NCI-H526 treated with DMSO at 0.1 percent for 48 hours (cell line): ENCODE results near the gene RNF213.

Experiments used
- DNase-seq: peaks from one replicate; lab custom pipeline; 2025; lab: John Stamatoyannopoulos, UW

RNF213 gene

DNA sequence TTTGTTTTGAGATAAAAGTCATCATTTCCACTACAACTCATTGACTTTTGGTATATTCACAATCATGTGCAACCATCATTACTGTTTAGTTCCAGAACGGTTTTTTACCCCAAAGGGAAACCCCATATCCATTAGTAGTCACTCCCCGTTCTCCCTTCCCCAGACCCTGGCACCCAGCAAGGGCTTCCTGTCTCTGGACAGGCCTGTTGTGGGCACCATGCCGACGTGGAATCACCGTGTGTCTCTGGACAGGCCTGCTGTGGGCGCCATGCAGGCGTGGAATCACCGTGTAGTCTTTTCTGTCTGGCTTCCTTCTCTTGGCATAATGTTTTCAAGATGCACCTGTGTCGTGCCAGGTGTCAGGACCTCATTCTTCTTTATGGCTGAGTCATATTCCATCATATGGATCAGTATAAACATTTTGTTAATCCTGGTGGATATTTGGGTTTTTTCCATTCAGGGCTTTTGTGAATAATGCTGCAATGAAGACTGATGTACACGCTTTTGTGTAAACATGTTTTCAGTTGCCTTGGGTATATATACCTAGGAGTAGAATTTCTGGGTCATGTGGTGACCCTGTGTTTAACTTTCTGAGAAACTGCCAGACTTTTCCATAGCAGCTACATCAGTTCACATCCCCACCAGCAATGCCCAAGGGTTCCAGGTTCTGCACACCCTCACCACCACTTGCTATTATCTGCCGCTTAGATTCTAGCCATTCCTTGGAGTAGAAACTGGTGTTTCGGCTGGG, 173.4 kb downstream of the RNF213 start:
- DNase-seq = no peak

DNA sequence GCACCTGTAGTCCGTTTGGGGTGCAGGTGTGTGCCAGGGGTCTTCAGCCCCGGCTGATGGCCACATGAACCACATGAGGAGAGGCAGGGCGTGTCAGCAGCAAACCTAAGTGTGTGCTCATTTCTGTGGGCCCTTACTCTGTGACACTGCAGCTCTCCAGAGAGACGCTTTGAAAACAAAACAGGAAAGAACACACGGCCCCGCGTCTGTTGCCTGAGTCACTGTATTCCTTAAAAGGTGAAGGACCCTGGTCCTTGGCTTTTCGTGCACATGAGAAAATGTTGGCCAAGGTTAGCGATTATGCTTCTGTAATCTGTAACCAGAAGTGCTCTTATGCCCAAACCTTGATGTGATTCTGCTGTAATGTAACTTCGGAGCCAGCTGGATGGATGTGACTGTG, 176.9 kb downstream of the RNF213 start:
- no peak for DNase-seq

DNA sequence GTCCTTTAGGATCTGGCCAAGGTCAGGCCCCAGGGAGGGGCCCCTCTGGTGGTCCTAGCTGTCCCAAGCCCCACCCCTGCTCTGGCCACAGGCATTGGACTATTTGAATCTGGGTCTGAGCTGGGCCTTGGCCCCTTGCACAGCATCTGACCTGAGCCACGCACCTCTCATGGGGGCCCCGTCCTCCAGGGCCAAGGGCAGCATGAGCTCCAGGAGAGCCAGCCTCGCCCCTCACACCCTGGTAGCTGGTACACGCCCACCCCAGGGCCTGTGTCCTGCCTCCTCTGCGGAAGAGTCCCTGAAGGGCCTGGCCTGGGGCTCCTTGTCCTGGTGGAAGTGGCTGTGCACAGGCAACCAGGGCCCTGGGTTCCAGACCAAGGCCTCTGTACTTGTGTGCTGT, 178.2 kb downstream of the RNF213 start:
- DNase-seq = no peak

DNA sequence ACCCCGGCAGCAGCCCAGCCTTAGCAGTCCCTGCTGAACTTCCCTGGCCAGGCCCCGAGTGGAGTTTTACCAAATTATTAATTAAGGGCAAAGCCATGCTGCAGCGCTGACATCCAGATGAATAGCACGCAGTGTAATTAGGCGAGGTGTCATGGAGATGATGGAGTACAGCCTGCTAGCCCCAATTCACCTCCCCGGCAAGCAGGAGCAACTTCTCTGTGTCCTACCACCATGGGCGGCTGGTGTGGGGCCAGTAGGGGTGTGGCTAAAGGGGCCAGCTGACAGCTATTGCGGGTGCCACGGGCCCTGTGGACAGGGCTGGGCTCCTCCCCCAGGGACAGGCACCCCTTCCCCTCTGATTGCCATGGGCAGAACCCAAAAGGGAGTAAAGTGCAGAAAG, 178.8 kb downstream of the RNF213 start:
- no peak for DNase-seq

DNA sequence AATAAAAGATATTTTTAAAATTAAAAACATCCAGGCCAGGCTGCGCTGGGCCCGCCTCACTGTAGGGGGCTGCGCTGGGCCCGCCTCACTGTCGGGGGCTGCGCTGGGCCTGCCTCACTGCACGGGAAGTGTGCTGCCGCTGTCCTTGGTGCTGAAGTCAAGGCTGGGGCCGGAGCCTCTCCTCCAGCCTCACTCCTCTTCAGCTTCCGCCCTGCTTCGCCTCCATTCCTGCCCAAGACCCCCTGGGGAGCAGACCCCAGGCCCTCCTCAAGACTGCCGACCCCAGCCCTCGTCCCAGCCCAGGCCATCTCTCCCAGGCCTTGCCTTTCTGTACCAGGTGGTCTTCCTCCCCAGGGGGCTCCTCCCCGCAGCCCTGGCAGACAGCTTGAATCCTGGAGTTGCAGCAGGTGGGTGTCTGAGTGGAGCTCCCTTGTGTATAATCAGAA, 180.5 kb downstream of the RNF213 start:
- no peak for DNase-seq

DNA sequence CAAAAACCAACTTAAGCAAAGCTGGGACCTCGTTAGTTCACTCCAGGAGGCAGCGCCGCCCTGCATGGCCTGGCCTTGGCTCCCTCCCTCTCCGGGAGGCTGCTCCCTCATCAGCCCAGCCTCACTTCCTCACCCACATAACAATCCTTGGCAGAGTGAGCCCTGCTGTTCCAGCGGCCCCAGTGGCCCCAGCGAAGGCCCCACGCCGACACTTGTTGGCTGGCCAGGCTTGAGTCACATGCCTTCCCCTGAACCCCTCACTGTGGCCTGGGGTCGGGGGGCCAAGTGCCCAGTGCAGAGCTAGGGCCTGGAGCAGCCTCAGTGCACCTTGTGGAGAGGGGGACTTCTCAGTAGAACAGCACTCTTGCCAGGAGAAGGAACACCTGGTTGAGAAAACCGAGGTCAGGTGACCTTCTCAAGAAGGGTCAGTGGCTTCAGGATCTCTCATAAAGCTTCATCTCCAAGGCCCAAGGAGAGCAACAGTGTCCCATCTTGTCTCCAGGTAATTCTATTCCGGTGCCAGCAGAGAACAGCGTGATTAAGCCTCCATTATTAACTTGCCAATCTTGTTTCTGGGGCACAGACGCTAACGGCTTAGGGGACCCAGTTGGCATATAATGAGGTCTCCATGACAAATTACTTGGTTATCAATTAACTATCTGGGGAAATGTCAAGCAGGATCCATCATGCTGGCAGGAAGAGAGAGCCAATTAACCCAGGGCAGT, 181.1 kb downstream of the RNF213 start:
- no peak for DNase-seq

DNA sequence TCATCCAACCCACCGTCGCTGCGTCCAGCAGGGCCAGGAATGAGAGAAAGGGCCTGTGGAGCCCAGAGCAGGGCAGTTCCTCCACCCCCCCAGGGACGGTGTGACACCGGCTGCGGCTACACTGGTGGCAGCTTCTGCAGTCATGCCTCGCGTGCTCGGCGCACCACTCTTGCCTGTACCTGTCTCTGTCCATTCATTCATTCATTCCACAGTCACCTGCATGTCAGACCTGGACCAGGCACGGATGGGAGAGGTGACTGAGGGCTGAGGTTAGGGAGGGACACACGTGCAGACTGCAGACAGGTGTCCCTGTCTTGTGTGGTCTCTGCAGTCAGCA, 181.6 kb downstream of the RNF213 start:
- no peak for DNase-seq

DNA sequence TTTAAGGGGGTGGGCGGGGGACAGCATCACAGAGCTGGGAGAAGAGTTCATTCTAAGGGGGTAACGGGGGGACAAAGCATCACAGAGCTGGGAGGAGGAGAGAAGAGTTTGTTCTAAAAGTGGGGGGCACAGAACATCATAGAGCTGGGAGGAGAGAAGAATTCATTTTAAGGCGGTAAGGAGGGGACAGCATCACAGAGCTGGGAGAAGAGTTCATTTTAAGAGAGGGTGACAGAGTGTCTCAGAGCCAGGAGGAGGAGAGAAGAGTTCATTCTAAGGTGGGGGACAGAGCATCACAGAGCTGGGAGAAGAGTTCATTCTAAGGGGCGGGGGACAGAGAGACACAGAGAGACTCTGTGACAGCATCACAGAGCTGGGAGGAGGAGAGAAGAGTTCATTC, 182.1 kb downstream of the RNF213 start:
- no peak for DNase-seq

DNA sequence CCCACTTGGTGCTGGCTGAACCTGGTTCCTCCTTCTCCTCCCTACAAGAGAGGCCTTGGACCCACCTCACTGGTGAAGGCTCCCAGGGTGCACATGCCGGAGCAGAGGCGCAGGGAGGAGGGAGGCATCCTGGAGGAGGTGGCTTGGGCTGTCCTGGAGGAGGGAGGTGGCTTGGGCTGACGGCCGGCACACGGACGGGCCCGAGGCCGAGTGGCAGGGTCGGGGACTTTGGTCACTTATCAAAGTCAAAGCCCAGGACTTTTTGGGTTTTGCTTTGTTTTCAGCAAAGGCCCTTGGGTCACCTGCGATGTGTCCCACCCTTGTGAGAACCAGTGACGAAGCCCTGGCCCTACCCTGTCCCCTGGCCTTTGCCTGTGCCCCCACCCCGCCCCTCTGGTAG, 182.8 kb downstream of the RNF213 start:
- DNase-seq = no peak

DNA sequence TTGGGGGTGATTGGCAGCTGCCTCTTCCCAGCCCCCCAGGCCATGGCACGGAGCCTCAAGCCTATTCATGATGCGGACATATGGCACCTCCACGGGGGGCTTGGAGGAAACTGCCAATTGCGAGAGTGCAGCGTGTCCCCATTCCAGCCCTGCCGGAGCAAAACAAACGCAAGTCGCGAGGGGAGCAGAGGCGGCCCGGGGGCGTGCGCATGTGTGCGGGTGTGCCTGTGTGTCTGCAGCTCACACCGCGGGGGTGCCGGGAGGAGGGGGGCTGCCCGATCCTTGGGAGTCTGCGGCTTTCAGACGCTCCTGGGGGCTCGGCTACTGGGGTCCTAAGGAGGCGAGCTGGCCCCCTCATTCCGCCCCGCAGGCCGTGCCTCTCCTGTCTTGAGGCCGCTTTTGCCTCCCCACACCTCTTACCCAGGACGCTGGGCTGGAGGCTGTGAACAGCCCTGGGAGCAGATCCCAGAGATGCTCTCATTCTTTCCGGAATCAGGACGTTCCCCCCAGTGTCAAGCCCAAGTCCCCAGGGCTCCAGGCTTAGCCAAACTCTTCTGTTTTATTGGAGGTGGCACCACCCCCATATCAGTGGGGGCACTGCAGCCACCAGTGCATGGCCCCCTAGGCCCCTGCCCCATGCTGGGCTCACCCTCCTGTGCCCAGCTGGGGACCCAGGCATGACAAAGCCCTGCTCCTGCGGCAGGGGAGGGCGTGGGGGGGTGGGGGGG, 183.4 kb downstream of the RNF213 start:
- DNase-seq = no peak

DNA sequence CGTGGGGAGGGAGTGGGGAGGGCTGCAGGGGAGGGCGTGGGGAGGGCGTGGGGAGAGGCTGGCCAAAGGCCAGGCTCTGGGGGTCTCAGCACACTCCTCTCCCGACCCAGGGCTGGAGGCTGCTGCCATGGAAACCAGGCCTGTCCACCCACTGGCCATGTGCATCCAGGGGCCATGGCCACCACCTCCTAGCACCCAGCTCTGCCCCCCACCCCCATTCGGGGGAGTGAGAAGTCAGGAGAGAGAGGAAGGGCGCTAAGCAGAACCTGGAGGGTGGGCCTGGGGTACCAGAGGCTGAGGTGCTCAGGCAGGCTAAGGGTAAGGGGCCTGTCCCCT, 184.0 kb downstream of the RNF213 start:
- DNase-seq = no peak

DNA sequence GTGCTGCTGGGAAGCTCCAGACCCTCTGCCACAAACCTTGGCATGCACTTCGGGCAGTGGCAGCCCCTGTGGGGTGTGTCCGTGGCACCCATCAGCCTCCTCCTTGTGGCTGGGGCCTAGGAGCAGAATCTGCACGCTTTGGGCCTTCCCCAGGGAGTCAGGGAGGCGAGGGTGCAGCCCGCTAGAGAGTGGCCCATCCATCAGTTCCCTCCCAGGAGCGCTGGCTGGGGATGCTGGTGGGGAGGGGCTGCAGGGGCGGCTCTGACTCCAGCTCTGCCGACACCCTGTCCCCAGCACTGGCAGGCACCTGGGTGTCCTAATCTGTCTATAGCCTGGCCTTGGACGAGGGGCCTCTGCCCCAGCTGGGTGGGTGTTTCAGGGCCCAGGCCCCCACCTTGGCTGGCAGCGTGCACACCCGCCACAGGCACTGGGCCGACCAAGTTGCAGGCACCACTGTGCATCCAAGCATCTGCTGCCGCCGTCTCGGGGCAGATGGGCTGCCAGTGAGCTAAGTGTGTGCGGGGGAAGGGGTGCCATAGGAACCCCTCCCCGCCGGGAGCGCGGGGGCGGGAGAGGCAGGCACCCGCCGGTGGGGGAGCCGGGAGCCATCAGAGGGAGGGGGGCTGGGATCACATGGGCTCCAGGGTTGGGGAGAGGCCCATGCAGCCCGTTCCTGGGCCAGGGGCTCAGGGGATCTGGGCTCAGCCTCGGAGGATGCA, 184.5 kb downstream of the RNF213 start:
- DNase-seq = no peak

DNA sequence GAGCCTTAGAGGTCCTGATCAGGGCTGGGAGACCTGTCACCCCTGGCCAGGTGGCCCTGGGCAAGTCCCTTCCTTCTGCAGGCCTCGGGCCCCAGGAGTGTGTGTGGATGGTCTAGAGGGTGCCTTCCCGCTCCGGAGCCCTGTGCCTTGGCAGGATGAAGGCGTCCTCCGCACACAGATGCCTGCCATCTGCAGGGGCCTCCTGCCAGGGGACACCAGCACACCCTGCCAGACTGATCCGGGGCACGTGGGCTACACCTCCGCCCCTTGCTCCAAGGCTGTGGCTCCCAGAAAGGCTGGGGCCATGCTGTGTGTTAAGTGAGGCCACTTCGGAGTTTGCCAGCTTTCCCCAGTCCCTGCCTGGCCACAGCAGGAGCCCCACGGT, 185.1 kb downstream of the RNF213 start:
- DNase-seq = no peak

DNA sequence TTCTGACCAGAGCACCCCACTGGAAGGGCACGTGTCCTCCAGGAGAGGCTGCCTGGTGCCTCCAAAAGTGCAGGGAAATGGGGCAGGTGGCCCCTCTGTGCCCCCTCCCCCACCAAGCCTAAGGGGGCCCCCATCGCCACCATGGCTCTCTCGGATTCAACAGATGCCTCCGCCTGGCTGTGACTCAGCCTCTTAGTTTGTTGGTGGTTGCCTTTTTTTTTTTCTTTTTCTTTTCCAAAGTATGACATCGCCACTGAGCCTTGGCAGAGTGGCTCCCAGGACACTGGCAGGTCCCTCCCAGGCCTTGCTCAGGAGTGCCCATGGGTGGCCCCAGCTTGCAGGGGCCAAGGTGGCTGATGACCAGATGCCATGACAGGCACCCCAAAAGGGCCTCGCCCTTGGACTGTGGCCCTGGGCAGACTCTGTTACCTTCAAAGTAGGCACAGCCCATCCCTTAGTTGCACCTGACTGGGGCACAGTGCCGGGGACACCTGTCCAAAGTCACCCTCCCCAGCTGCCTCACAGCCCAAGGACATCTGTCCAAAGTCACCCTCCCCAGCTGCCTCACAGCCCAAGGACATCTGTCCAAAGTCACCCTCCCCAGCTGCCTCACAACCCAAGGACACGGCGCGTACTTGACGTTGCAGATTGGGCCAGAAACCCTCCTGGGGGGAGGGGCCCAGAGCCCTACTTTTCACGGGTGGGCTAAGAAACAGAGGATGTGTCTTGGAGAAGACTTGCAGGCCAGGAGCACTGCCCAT, 186.2 kb downstream of the RNF213 start:
- DNase-seq = no peak

DNA sequence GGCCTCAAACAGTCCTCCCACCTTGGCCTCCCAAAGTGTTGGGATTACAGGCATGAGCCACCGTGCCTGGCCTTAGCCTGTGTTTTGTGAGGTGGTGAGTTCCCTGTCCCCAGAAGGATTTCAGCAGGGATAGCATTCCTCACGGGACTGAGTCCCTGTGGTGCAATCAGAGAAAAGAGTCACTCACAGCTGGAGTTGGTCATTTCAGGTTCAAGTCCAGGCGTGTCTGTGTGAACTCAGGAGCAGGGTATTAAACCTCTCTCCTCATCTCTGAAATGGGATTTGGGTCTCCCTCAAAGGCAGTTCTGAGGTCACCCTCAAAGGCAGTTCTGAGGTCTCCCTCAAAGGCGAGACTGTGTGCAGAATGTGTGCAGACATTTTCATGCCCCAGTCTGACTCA, 187.1 kb downstream of the RNF213 start:
- DNase-seq = no peak
